HG03520 (cell line): ENCODE results near the gene VANGL2.

Source experiments
- ATAC-seq: cut with Tn5 transposase; IDR thresholded peaks from one replicate; pipeline ENCODE4 v1.9.1; 2021; ENCODE audit warnings: mild to moderate bottlenecking, moderate library complexity; ENCODE audit not compliant: unreplicated experiment

Gene VANGL2

GRCh38 chr1:160459056-160459455 lies 58.7 kb downstream of the VANGL2 start:
- no peak for ATAC-seq

- no peak for ATAC-seq
Observed at GRCh38 chr1:160459687-160460086, 59.3 kb downstream of the VANGL2 start.

GRCh38 chr1:160460214-160460642 lies 59.9 kb downstream of the VANGL2 start:
- ATAC-seq = no peak

- no peak for ATAC-seq
Observed at GRCh38 chr1:160460683-160461287, 60.4 kb downstream of the VANGL2 start.

DNA sequence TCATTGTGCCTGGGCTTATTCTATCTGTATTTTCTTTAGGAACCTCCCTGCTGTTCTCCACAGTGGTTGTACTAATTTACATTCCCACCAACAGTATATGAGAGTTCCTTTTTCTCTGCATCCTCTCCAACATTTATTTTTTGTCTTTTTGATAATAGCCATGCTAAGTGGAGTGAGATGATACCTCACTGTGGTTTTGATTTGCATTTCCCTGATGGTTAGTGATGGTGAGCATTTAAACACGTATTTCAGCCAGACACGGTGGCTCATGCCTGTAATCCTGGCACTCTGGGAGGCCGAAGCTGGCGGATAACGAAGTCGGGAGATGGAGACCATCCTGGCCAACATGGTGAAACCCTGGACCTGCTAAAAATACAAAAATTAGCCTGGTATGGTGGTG lies 64.8 kb downstream of the VANGL2 start:
- no peak for ATAC-seq

GRCh38 chr1:160466961-160467360 lies 66.6 kb downstream of the VANGL2 start:
- no peak for ATAC-seq

GRCh38 chr1:160467576-160467975 lies 67.2 kb downstream of the VANGL2 start:
- no peak for ATAC-seq

DNA sequence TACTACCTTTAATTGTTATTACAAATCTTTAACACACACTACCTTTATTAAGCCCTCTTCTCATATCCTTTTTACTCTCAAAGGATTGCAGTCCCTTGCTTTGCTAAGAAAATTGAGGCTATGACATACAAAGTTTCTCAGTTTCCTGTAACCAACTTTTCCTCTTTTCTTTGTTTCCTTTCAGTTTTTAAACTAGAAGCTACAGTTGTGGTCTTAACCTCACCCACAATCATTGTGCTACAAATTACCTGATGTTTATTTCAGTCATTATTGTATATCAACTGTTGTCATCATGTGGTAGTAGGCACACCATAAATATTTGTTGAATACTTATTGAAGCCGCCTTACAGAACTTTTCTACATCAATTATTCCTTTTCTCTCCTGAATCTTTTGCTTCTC lies 70.9 kb downstream of the VANGL2 start:
- ATAC-seq = no peak

DNA sequence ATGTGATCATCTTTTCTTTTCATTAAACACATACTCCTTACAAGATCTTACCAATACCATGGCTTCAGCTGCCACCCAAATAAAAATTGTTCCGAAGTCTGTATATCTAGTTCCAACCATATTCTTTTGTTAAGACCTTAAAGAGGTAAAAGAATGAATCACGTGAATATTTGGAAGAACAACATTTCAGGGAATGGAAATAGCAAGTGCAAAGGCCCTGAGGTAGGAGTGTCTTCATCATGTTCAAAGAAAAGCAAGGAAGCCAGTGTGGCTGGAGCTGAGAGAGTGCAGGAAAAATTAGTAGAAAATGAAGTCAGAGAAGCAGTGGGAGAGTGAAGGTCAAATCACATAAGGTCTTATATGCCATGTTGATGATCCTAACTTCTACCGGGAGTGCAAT lies 71.7 kb downstream of the VANGL2 start:
- ATAC-seq = no peak

- ATAC-seq = no peak
Observed at GRCh38 chr1:160474392-160475242, 74.3 kb downstream of the VANGL2 start.
